KOPT-K1 (cell line): ENCODE results near the gene GLOD5.

ENCODE experiments used
- H3K27ac ChIP-seq: fragments of 200-600 bp; sonication (generic); 2 replicates; pipeline ENCODE4 v1.5.1; 2016; ENCODE audit warnings: antibody characterized with exemption, mild to moderate bottlenecking, low read depth, low read length; ENCODE audit not compliant: poor library complexity, severe bottlenecking
- H3K36me3 ChIP-seq: fragments of 200-600 bp; sonication (generic); 2 replicates; pipeline ENCODE4 v1.5.1; 2017; ENCODE audit warnings: antibody characterized with exemption, mild to moderate bottlenecking, low read length, moderate library complexity; ENCODE audit not compliant: insufficient read depth
- H3K9me3 ChIP-seq: fragments of 200-600 bp; sonication (generic); 2 replicates; pipeline ENCODE4 v1.5.1; 2017; ENCODE audit warnings: antibody characterized with exemption, low read length, mild to moderate bottlenecking; ENCODE audit not compliant: insufficient read depth, poor library complexity, severe bottlenecking

The GLOD5 gene

GRCh38 chrX:48761674-48762471 lies at the start of gene GLOD5:
Gene GLOD5, plus strand, starts transcription at chrX:48761747. Its CDS starts 44 bp downstream, at chrX:48761791.
- Histone ChIP-seq H3K36me3 (no peaks in the 10 kb centered on the region), H3K9me3 (no peaks in the 10 kb centered on the region), H3K27ac (no peak within 1 kb of the TSS)

GRCh38 chrX:48711929-48712505 lies 49.5 kb upstream of the GLOD5 start:
- Histone ChIP-seq H3K27ac (no peak overlapping the region), H3K36me3 (peaks cover 20% of the 10 kb centered on the region; the same call in 1 of the 2 replicates), H3K9me3 (no peaks in the 10 kb centered on the region)

- Histone ChIP-seq H3K36me3 (peaks cover 2% of the 10 kb centered on the region; the same call in 1 of the 2 replicates), H3K9me3 (no peaks in the 10 kb centered on the region), H3K27ac (no peak overlapping the region)
These were observed 47.7 kb upstream of the GLOD5 start for GRCh38 chrX:48713847-48714246.

GRCh38 chrX:48714573-48714972 lies 47.0 kb upstream of the GLOD5 start:
- H3K27ac ChIP-seq, result no peak overlapping the region
- H3K9me3 ChIP-seq, result no peaks in the 10 kb centered on the region
- H3K36me3 ChIP-seq, result no peaks in the 10 kb centered on the region; the same call in 1 of the 2 replicates

GRCh38 chrX:48715072-48715471 lies 46.5 kb upstream of the GLOD5 start:
- Histone ChIP-seq H3K9me3 (no peaks in the 10 kb centered on the region), H3K36me3 (no peaks in the 10 kb centered on the region), H3K27ac (no peak overlapping the region)

- H3K27ac ChIP-seq, result no peak overlapping the region
- no peaks in the 10 kb centered on the region for H3K9me3 ChIP-seq
- H3K36me3 ChIP-seq, result no peaks in the 10 kb centered on the region
These were observed 45.6 kb upstream of the GLOD5 start for GRCh38 chrX:48715876-48716502.

- Histone ChIP-seq H3K36me3 (no peaks in the 10 kb centered on the region), H3K27ac (no peak overlapping the region), H3K9me3 (no peaks in the 10 kb centered on the region)
These were observed 41.6 kb upstream of the GLOD5 start for GRCh38 chrX:48719958-48720357.

- no peaks in the 10 kb centered on the region for H3K9me3 ChIP-seq
- no peak overlapping the region for H3K27ac ChIP-seq
- H3K36me3 ChIP-seq, result no peaks in the 10 kb centered on the region
These were observed 40.8 kb upstream of the GLOD5 start for GRCh38 chrX:48720577-48721250.

GRCh38 chrX:48721916-48722315 lies 39.6 kb upstream of the GLOD5 start:
- Histone ChIP-seq H3K36me3 (no peaks in the 10 kb centered on the region), H3K9me3 (no peaks in the 10 kb centered on the region), H3K27ac (no peak overlapping the region)

- no peak overlapping the region for H3K27ac ChIP-seq
- no peaks in the 10 kb centered on the region for H3K9me3 ChIP-seq
These were observed 35.0 kb upstream of the GLOD5 start for GRCh38 chrX:48726596-48726995.

GRCh38 chrX:48728653-48729052 lies 32.9 kb upstream of the GLOD5 start:
- Histone ChIP-seq H3K9me3 (no peaks in the 10 kb centered on the region), H3K36me3 (no peaks in the 10 kb centered on the region), H3K27ac (no peak overlapping the region)

More at GRCh38 chrX:48726596-48726995, 35.0 kb upstream of the GLOD5 start:
- no peaks in the 10 kb centered on the region for H3K36me3 ChIP-seq

GRCh38 chrX:48736303-48736702 lies 25.2 kb upstream of the GLOD5 start:
- Histone ChIP-seq H3K27ac (peak overlapping the region; percentile 85), H3K9me3 (no peaks in the 10 kb centered on the region), H3K36me3 (no peaks in the 10 kb centered on the region)

GRCh38 chrX:48736878-48737212 lies 24.7 kb upstream of the GLOD5 start:
- no peaks in the 10 kb centered on the region for H3K9me3 ChIP-seq
- no peaks in the 10 kb centered on the region for H3K36me3 ChIP-seq
- peak overlapping the region; percentile 85 for H3K27ac ChIP-seq

- no peaks in the 10 kb centered on the region for H3K36me3 ChIP-seq
- H3K9me3 ChIP-seq, result no peaks in the 10 kb centered on the region
These were observed 24.2 kb upstream of the GLOD5 start for GRCh38 chrX:48737213-48737938.

More at GRCh38 chrX:48737213-48737938, 24.2 kb upstream of the GLOD5 start:
- H3K27ac ChIP-seq, result peak overlapping the region; percentile 85
